ENCODE results near the gene LORICRIN. TPM values are rescaled to one million over a fixed set of nuclear protein-coding genes. Genes with fewer than 3 reads are reported as not detected.

LORICRIN gene
- total RNA-seq, 1 experiment from 2014 or later, result not detected

DNA sequence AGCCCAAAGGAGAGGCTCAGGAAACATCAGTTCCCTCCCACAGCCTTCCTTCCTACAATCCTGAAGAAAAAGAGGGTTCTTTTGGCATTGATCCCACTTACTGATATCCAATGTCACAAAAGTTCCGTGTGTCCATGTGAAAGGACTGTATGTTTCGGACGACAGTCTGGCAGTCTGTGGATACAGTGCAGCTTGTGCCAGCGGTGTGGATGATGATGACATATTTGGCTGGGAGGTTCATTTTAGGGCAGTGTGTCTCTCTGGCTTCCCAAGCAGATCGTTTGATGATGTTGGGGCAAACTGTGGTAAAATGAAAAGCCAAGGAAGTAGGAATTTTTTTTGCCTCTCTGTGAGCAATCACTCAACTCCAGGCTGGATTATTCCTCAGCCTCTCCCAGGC, 42.8 kb downstream of the LORICRIN start:
- no peaks in the 10 kb centered on the region for H3K9me2 ChIP-seq (ENCODE audit: insufficient read depth)
- H3K4me3 ChIP-seq, result no peak overlapping the region
- POLR2A ChIA-PET (ENCODE audit: unreplicated experiment), result no interaction called here
- no peaks in the 10 kb centered on the region for H3K36me3 ChIP-seq (ENCODE audit: low read depth)
- BruUV-seq (replicated peaks), result no TSS peak
- peaks cover 16% of the 10 kb centered on the region for H3K27me3 ChIP-seq (ENCODE audit: insufficient read depth, low read depth)
- no peak overlapping the region for H2AFZ ChIP-seq
- TF ChIP-seq, protein P1, sequence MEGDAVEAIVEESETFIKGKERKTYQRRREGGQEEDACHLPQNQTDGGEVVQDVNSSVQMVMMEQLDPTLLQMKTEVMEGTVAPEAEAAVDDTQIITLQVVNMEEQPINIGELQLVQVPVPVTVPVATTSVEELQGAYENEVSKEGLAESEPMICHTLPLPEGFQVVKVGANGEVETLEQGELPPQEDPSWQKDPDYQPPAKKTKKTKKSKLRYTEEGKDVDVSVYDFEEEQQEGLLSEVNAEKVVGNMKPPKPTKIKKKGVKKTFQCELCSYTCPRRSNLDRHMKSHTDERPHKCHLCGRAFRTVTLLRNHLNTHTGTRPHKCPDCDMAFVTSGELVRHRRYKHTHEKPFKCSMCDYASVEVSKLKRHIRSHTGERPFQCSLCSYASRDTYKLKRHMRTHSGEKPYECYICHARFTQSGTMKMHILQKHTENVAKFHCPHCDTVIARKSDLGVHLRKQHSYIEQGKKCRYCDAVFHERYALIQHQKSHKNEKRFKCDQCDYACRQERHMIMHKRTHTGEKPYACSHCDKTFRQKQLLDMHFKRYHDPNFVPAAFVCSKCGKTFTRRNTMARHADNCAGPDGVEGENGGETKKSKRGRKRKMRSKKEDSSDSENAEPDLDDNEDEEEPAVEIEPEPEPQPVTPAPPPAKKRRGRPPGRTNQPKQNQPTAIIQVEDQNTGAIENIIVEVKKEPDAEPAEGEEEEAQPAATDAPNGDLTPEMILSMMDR (conservative IDR thresholded peaks at IDR 0.05), result no peak
- TF ChIP-seq EZH2 (IDR thresholded peaks at IDR 0.05; ENCODE audit: low read depth), result no peak
- intact Hi-C loops (cut with micrococcal nuclease; ENCODE audit: unreplicated experiment), result no loop called here
- H3K4me1 ChIP-seq (replicated peaks; ENCODE audit: insufficient read depth), result no peaks in the 10 kb centered on the region
- no peaks in the 10 kb centered on the region for H4K20me1 ChIP-seq (ENCODE audit: insufficient read depth)
- CTCF ChIA-PET, result no interaction called here
- no peaks in the 10 kb centered on the region for H3K9me3 ChIP-seq (ENCODE audit: insufficient read depth, low read depth)
- no peak for DNase-seq
- H3K4me2 ChIP-seq, result no peak overlapping the region
- H3K27ac ChIP-seq, result no peak overlapping the region
- H3K79me2 ChIP-seq (ENCODE audit: low read depth), result no peaks in the 10 kb centered on the region
- H3F3A ChIP-seq (ENCODE audit: insufficient read depth, low read depth), result no peaks in the 10 kb centered on the region

GRCh38 chr1:153305682-153306081, 46.2 kb downstream of the LORICRIN start:
- TF ChIP-seq, protein P1 (conservative IDR thresholded peaks at IDR 0.05), result no peak
- no peak for TF ChIP-seq EZH2 (IDR thresholded peaks at IDR 0.05; ENCODE audit: low read depth)
- H3K4me3 ChIP-seq, result no peak overlapping the region
- no peak overlapping the region for H3K27ac ChIP-seq
- H2AFZ ChIP-seq, result no peak overlapping the region
- no peaks in the 10 kb centered on the region for H3F3A ChIP-seq (ENCODE audit: insufficient read depth, low read depth)
- no peaks in the 10 kb centered on the region for H3K36me3 ChIP-seq (ENCODE audit: low read depth)
- H4K20me1 ChIP-seq (ENCODE audit: insufficient read depth), result no peaks in the 10 kb centered on the region
- POLR2A ChIA-PET (ENCODE audit: unreplicated experiment), result no interaction called here
- intact Hi-C loops (cut with micrococcal nuclease; ENCODE audit: unreplicated experiment), result no loop called here
- DNase-seq, result no peak
- peaks cover 16% of the 10 kb centered on the region for H3K27me3 ChIP-seq (ENCODE audit: insufficient read depth, low read depth)
- CTCF ChIA-PET, result no interaction called here
- no peaks in the 10 kb centered on the region for H3K4me1 ChIP-seq (replicated peaks; ENCODE audit: insufficient read depth)
- no peaks in the 10 kb centered on the region for H3K79me2 ChIP-seq (ENCODE audit: low read depth)
- H3K9me3 ChIP-seq (ENCODE audit: insufficient read depth, low read depth), result no peaks in the 10 kb centered on the region
- BruUV-seq (replicated peaks), result no TSS peak
- H3K4me2 ChIP-seq, result no peak overlapping the region
- no peaks in the 10 kb centered on the region for H3K9me2 ChIP-seq (ENCODE audit: insufficient read depth)

- no peaks in the 10 kb centered on the region for H3K79me2 ChIP-seq (ENCODE audit: low read depth)
Measured at GRCh38 chr1:153306303-153307220, 47.1 kb downstream of the LORICRIN start.

More at GRCh38 chr1:153306303-153307220, 47.1 kb downstream of the LORICRIN start:
- BruUV-seq (replicated peaks), result no TSS peak
- no peaks in the 10 kb centered on the region for H4K20me1 ChIP-seq (ENCODE audit: insufficient read depth)
- H3K27me3 ChIP-seq (ENCODE audit: insufficient read depth, low read depth), result peaks cover 16% of the 10 kb centered on the region
- TF ChIP-seq EZH2 (IDR thresholded peaks at IDR 0.05; ENCODE audit: low read depth), result no peak
- TF ChIP-seq, protein P1 (conservative IDR thresholded peaks at IDR 0.05), result no peak
- no peaks in the 10 kb centered on the region for H3K9me2 ChIP-seq (ENCODE audit: insufficient read depth)
- CTCF ChIA-PET, result no interaction called here
- H3K4me1 ChIP-seq (replicated peaks; ENCODE audit: insufficient read depth), result no peaks in the 10 kb centered on the region
- POLR2A ChIA-PET (ENCODE audit: unreplicated experiment), result no interaction called here
- H3K4me3 ChIP-seq, result no peak overlapping the region
- no peak overlapping the region for H3K4me2 ChIP-seq
- H2AFZ ChIP-seq, result no peak overlapping the region
- no peak for DNase-seq
- intact Hi-C loops (cut with micrococcal nuclease; ENCODE audit: unreplicated experiment), result no loop called here
- H3K36me3 ChIP-seq (ENCODE audit: low read depth), result no peaks in the 10 kb centered on the region
- no peaks in the 10 kb centered on the region for H3F3A ChIP-seq (ENCODE audit: insufficient read depth, low read depth)
- H3K9me3 ChIP-seq (ENCODE audit: insufficient read depth, low read depth), result no peaks in the 10 kb centered on the region
- no peak overlapping the region for H3K27ac ChIP-seq
